Hematopoietic multipotent progenitor cell treated with erythropoietin and hydrocortisone succinate and interleukin-3 and kit ligand, for 17 days (in vitro differentiated cells): Measurements from ENCODE around the gene OR4L1.
"Not testable (repeated sequence)": the region's sequence is repeated elsewhere in the genome, so short reads cannot be mapped to it uniquely, and the experiment has no call there.

Experiments
- DNase-seq: peaks from one replicate; pipeline ENCODE4 v3.0.0-alpha.2; 2015; ENCODE audit warnings: low spot score

Gene OR4L1, protein sequence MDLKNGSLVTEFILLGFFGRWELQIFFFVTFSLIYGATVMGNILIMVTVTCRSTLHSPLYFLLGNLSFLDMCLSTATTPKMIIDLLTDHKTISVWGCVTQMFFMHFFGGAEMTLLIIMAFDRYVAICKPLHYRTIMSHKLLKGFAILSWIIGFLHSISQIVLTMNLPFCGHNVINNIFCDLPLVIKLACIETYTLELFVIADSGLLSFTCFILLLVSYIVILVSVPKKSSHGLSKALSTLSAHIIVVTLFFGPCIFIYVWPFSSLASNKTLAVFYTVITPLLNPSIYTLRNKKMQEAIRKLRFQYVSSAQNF

DNA sequence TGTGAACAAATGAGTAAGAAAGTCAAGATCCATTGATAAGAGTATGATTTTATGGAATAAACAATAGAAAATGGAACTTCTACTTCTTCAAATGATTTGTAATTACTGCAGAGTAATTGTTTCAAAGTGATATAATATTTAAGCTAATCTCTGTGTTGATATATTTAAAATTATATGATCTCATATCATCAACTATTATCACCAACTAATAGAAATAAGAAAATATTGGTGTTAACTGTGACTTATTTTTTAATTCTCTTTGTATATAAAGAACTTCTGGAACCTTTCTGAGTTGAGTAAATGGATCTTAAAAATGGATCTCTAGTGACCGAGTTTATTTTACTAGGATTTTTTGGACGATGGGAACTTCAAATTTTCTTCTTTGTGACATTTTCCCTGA, at the start of gene OR4L1:
OR4L1 (plus strand) TSS at position 301 of the 400 bp plus-strand sequence; CDS start at position 301, 0 bp downstream.
- DNase-seq, result no peak

DNA sequence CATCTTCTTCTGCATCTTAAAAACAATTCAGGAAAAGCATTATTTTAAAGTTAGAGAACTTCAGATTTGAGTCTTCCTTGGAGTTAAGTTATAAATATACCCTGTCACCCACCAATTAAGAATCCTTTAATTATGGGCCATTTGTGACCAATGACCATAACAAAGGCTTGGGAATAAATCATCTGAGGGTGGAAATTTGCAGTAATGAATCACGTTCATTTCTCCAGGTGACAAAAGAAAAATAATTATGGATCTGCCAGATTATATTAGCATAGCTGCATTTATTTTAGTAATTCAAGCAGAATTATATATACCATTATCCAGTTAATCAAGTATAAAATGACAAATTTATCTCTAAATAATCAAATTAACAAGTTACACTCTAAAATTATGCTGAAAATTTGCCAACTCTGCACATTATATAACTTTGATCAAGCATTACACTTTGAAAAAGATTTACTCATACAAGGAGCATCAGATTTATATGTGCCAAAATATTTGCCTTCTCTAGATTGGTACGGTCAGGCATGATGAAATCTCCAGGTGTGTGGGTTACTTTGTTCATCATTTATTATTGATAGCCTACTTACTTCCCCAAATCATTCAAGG, 40.5 kb upstream of the OR4L1 start, which contains the start of gene OR4K14:
OR4K14 (minus strand) TSS at position 51 of the 609 bp plus-strand sequence. CDS start 4,114 bp downstream, outside the sequence.
- no peak for DNase-seq

- DNase-seq, result no peak
Observed at GRCh38 chr14:20031058-20031457, 28.8 kb upstream of the OR4L1 start.

DNA sequence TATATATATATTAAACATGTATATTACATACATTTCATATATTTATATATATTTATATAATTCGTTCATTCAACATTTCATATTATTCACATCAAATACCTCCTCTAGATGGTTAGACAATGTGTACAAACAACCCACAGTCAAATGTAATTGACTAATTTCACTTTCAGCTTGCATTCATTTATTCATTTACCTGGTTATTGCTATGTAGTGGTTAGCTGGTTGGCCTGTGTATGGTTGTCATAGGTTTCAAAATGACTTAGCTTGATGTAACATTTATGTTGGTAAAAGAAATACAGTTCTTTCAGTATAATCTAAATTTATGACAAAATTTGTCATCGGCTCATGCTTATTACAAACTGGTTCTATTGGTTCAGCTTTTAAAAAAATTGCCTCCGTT, 24.4 kb upstream of the OR4L1 start:
- no peak for DNase-seq

DNA sequence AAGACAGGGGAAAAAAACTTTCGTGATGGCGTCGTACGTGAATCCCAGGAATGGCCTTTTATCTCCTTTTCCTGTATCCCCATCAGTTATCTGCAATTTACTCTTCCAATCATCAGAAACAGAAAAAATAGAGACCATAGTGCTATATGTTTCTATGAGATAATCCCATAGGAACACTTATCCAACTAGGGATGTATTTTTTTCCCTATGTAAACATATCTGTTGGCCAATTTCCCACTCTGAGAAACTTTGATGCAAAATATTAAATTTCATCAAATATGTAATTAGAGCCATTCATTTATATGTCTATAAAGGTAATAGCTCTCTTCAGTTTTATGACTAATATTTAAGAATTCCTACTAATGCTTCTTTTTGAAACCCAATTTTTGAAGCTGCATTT, 23.9 kb upstream of the OR4L1 start, which contains the start of gene OR4K13:
OR4K13 (minus strand) TSS at position 101 of the 400 bp plus-strand sequence. CDS start 1,280 bp downstream, outside the sequence.
- no peak for DNase-seq

- no peak for DNase-seq
Observed at GRCh38 chr14:20044243-20044642, 15.6 kb upstream of the OR4L1 start.

- DNase-seq, result no peak
Observed at GRCh38 chr14:20048202-20048601, 11.6 kb upstream of the OR4L1 start.

DNA sequence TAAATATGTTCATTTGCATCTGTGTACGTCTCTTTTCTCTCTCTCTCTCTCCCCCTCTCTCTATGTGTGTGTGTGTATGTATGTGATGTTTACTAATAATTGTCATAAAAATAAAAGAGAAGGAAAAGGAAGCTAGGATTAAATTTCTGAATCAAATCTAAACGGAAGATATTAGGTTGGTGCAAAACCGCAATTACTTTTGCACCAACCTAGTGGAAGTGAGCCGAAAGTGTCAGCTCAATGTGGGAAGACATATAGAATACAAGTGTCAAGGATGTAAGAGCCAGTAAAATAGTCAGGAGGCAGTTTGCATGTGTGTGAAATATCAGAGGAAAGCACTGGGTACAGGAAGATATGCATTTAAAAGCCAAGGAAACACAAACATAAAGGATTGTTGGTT, 32.2 kb downstream of the OR4L1 start:
- no peak for DNase-seq

GRCh38 chr14:20093442-20093841, 33.6 kb downstream of the OR4L1 start:
- DNase-seq, result no peak

DNA sequence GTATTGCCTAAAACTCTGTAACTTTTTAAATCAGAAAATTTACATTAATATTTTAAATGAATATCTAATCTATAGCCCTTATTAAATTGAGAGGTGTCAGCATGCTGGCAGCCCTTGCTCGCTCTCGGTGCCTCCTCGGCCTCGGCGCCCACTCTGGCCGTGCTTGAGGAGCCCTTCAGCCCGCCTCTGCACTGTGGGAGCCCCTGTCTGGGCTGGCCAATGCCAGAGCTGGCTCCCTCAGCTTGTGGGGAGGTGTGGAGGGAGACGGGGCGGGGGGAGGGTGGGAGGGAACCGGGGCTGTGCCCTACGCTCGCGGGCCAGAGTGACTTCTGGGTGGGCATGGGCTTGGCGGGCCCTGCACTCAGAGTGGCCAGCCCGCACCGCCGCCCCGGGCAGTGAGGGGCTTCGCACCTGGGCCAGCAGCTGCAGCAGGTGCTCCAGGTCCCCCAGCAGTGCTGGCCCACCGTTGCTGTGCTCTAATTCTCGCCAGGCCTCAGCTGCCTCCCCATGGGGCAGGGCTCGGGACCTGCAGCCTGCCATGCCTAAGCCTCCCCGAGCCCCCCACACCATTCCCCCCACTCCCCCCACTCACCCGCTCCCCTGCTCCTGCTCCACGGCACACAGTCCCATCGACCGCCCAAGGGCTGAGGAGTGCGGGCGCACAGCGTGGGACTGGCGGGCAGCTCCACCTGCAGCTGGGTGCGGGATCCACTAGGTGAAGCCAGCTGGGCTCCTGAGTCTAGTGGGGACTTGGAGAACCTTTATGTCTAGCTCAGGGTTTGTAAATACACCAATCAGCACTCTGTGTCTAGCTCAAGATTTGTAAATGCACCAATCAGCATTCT, 39.3 kb downstream of the OR4L1 start:
- not testable (repeated sequence) for DNase-seq

- DNase-seq, result no peak
Observed at GRCh38 chr14:20110438-20110837, 50.6 kb downstream of the OR4L1 start, which contains the start of gene OR4K17. TSS of gene OR4K17 (plus strand) at chr14:20110739. CDS start at chr14:20117500, 6,761 bp downstream.
